ENCODE results near the gene GOLGA3. TPM values are rescaled to one million over a fixed set of nuclear protein-coding genes. Genes with fewer than 3 reads are reported as not detected.
"Not testable (repeated sequence)": the region's sequence is repeated elsewhere in the genome, so short reads cannot be mapped to it uniquely, and the experiment has no call there.

The GOLGA3 gene
- total RNA-seq, 1 experiment from 2014 or later = 24.7 TPM

GRCh38 chr12:132788375-132789098 is 40.1 kb downstream of the GOLGA3 start:
- DNase-seq (ENCODE audit: low spot score) = no peak
- in situ Hi-C loops (cut with HindIII; ENCODE audit: low sequenced_read_pairs) = no loop called here

- in situ Hi-C loops (cut with HindIII; ENCODE audit: low sequenced_read_pairs) = no loop called here
- no peak for DNase-seq (ENCODE audit: low spot score)
Measured at GRCh38 chr12:132787877-132788276, 40.8 kb downstream of the GOLGA3 start.

GRCh38 chr12:132786192-132786591 is 42.5 kb downstream of the GOLGA3 start:
- DNase-seq (ENCODE audit: low spot score) = no peak
- in situ Hi-C loops (cut with HindIII; ENCODE audit: low sequenced_read_pairs) = no loop called here

DNA sequence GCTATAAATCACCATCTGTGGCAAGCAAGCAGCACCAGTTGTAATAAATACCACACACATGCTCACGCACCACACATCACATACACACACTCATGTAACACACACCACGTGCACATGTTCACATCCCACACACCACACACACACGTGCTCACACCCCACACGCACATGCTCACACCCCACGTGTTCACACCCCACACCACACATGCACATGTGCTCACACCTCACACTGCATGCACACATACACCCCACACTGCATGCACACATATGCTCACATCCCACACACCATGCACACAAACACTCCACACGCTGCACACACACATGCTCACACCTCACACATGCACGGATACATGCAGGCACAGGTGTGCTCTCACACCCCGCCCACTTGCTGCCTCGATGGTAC is 44.1 kb downstream of the GOLGA3 start:
- no peak for DNase-seq (ENCODE audit: low spot score)
- in situ Hi-C loops (cut with HindIII; ENCODE audit: low sequenced_read_pairs) = no loop called here

- in situ Hi-C loops (cut with HindIII; ENCODE audit: low sequenced_read_pairs) = no loop called here
Measured at GRCh38 chr12:132783917-132784531, 44.6 kb downstream of the GOLGA3 start.

GRCh38 chr12:132781938-132782337 is 46.7 kb downstream of the GOLGA3 start:
- no peak for DNase-seq (ENCODE audit: low spot score)
- in situ Hi-C loops (cut with HindIII; ENCODE audit: low sequenced_read_pairs) = no loop called here

More at GRCh38 chr12:132783917-132784531, 44.6 kb downstream of the GOLGA3 start:
- DNase-seq (ENCODE audit: low spot score) = no peak

DNA sequence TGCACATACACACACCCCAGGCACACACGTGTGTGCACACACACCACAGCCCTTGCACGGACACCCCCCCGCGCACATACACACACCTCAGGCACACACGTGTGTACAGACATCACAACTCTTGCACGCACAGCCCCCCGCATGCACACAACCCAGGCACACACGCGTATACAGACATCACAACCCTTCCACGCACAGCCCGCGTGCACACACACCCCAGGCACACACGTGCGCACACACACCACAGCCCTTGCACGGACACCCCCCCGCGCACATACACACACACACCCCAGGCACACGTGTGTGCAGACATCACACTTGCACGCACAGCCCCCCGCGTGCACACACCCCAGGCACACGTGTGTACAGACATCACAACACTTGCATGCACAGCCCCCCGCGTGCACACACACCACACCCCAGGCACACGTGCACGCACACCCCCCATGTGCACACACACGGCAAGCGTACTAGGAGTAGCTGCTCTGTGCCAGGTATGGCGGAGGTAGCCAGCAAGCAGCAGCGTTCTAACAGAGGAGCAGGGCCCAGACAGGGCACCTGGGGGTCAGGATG is 48.8 kb downstream of the GOLGA3 start:
- in situ Hi-C loops (cut with HindIII; ENCODE audit: low sequenced_read_pairs) = no loop called here
- no peak for DNase-seq (ENCODE audit: low spot score)

DNA sequence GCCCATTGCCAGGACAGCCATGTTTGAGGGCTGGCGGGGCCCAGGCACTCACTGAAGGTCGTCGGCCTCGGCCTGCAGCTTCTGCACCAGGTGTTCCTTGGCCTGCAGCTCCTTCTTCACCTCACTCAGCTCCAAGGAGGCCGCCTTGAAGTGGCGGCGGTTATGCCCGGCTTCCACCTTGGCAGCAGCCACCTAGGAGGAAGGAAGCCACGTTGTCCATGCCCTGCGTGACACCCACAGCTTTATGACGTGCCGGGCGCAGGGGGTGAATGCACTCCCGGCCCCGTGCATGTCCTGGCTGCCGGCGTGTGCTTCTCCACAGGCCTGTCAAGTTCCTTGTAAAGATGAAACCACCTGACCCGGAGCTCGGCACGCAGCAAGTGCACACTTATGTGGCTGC is 51.1 kb downstream of the GOLGA3 start:
- no peak for DNase-seq (ENCODE audit: low spot score)
- in situ Hi-C loops (cut with HindIII; ENCODE audit: low sequenced_read_pairs) = no loop called here

- peak; percentile 38 for DNase-seq (ENCODE audit: low spot score)
- in situ Hi-C loops (cut with HindIII; ENCODE audit: low sequenced_read_pairs) = no loop called here
Measured at GRCh38 chr12:132776816-132777568, 51.7 kb downstream of the GOLGA3 start.

DNA sequence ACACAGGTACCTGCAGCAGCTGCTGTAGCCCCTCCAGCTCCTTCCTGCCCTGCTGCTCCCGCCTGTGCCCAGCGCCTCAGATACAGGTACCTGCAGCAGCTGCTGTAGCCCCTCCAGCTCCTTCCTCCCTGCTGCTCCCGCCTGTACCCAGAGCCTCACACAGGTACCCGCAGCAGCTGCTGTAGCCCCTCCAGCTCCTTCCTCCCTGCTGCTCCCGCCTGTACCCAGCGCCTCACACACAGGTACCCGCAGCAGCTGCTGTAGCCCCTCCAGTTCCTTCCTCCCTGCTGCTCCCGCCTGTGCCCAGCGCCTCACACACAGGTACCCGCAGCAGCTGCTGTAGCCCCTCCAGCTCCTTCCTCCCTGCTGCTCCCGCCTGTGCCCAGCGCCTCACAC is 52.4 kb downstream of the GOLGA3 start:
- in situ Hi-C loops (cut with HindIII; ENCODE audit: low sequenced_read_pairs); DNase-seq (ENCODE audit: low spot score): not testable (repeated sequence)

- in situ Hi-C loops (cut with HindIII; ENCODE audit: low sequenced_read_pairs) = no loop called here
- no peak for DNase-seq (ENCODE audit: low spot score)
Measured at GRCh38 chr12:132775502-132776229, 53.0 kb downstream of the GOLGA3 start.

- DNase-seq (ENCODE audit: low spot score) = no peak
- in situ Hi-C loops (cut with HindIII; ENCODE audit: low sequenced_read_pairs) = no loop called here
Measured at GRCh38 chr12:132774646-132775275, 53.9 kb downstream of the GOLGA3 start.

DNA sequence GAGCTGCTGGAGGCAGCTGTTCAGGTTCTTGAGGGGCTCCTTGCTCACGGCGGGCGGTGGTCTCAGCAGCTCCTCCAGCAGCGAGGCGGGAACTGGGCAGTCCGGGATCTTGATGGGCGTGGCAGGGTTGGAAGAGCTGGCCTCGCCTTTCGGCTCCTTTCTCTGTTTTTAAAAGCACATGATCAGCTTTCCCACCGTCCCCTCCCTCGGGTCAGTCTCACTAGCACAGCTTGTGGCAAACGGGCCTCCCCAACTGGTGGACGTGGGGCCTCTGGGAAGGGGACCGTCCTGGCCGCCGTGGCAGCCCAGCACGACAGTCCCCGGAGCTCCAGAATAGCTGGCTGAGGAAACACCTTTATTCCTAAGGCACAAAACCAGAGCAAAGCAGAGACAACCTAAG is 54.5 kb downstream of the GOLGA3 start:
- no peak for DNase-seq (ENCODE audit: low spot score)
- in situ Hi-C loops (cut with HindIII; ENCODE audit: low sequenced_read_pairs) = no loop called here

GRCh38 chr12:132773077-132773955 is 55.4 kb downstream of the GOLGA3 start:
- no peak for DNase-seq (ENCODE audit: low spot score)
- in situ Hi-C loops (cut with HindIII; ENCODE audit: low sequenced_read_pairs) = no loop called here

DNA sequence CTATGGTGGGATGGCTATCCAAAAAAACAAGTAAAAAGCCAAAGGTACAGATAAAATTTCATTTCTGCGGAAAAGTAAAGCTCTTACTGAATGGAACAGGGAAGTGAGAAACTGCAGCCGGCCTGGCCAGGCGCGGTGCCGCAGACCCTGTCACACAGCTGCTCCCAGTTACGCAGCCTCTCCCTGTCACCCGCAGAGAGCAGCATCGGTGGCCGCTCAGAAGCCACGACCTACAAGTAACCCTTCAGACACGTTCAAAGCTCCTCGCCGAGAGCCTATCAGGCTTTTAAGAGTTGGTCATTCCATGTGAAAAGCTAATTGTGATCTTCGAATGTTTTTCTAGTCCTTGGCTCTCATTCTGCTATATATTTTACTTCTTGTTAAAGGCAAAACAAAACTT is 56.1 kb downstream of the GOLGA3 start:
- no peak for DNase-seq (ENCODE audit: low spot score)
- in situ Hi-C loops (cut with HindIII; ENCODE audit: low sequenced_read_pairs) = no loop called here

- in situ Hi-C loops (cut with HindIII; ENCODE audit: low sequenced_read_pairs) = no loop called here
- DNase-seq (ENCODE audit: low spot score) = no peak
Measured at GRCh38 chr12:132771126-132771838, 57.4 kb downstream of the GOLGA3 start.

GRCh38 chr12:132766380-132767085 is 62.1 kb downstream of the GOLGA3 start:
- in situ Hi-C loops (cut with HindIII; ENCODE audit: low sequenced_read_pairs) = no loop called here
- DNase-seq (ENCODE audit: low spot score) = no peak
